NCI-H2107 treated with DMSO at 0.1 percent for 48 hours (cell line): ENCODE data around the gene TAF4.
"Not testable (repeated sequence)": the region's sequence is repeated elsewhere in the genome, so short reads cannot be mapped to it uniquely, and the experiment has no call there.

ENCODE experiments used
- DNase-seq: peaks from one replicate; lab custom pipeline; 2025; ENCODE audit not compliant: unreplicated experiment; lab: John Stamatoyannopoulos, UW

TAF4 gene

GRCh38 chr20:61982191-61982950 lies 83.3 kb downstream of the TAF4 start:
- DNase-seq = no peak

- not testable (repeated sequence) for DNase-seq
Measured at GRCh38 chr20:61981691-61982090, 84.0 kb downstream of the TAF4 start.

- no peak for DNase-seq
Measured at GRCh38 chr20:61980647-61981583, 84.8 kb downstream of the TAF4 start.

GRCh38 chr20:61979701-61980635 lies 85.7 kb downstream of the TAF4 start:
- DNase-seq = no peak

- no peak for DNase-seq
Measured at GRCh38 chr20:61979090-61979489, 86.6 kb downstream of the TAF4 start.

- no peak for DNase-seq
Measured at GRCh38 chr20:61978491-61978890, 87.2 kb downstream of the TAF4 start.

- DNase-seq = no peak
Measured at GRCh38 chr20:61977419-61977786, 88.3 kb downstream of the TAF4 start.

- DNase-seq = peak; percentile 94
Measured at GRCh38 chr20:61976644-61977418, 88.8 kb downstream of the TAF4 start.

- no peak for DNase-seq
Measured at GRCh38 chr20:61976263-61976643, 89.4 kb downstream of the TAF4 start.

GRCh38 chr20:61975407-61976129 lies 90.1 kb downstream of the TAF4 start:
- no peak for DNase-seq

GRCh38 chr20:61974357-61974665 lies 91.4 kb downstream of the TAF4 start:
- DNase-seq = no peak

- no peak for DNase-seq
Measured at GRCh38 chr20:61973515-61974356, 91.9 kb downstream of the TAF4 start.

GRCh38 chr20:61972636-61973508 lies 92.8 kb downstream of the TAF4 start:
- DNase-seq = no peak

- not testable (repeated sequence) for DNase-seq
Measured at GRCh38 chr20:61971595-61971994, 94.1 kb downstream of the TAF4 start.

GRCh38 chr20:61970357-61970756 lies 95.3 kb downstream of the TAF4 start:
- DNase-seq = no peak

GRCh38 chr20:61969806-61970205 lies 95.9 kb downstream of the TAF4 start:
- no peak for DNase-seq

GRCh38 chr20:61968932-61969331 lies 96.7 kb downstream of the TAF4 start:
- no peak for DNase-seq
